Skeletal muscle satellite cell (primary cell): ENCODE data around the gene SESN3.

ENCODE experiments used
- H3K27me3 ChIP-seq: 2 replicates; pipeline ENCODE4 v1.7.0; 2013; ENCODE audit warnings: low read length; ENCODE audit not compliant: control insufficient read depth, insufficient read depth
- H3K36me3 ChIP-seq: 2 replicates; pipeline ENCODE4 v1.7.0; 2013; ENCODE audit warnings: mild to moderate bottlenecking, control low read depth, low read length; ENCODE audit not compliant: insufficient read depth
- H3K4me1 ChIP-seq: 2 replicates; pipeline ENCODE4 v1.7.0; 2013; ENCODE audit warnings: low read length; ENCODE audit not compliant: control insufficient read depth, insufficient read depth
- H3K4me2 ChIP-seq: 2 replicates; pipeline ENCODE4 v1.7.0; 2013; ENCODE audit warnings: mild to moderate bottlenecking, low read length
- H3K4me3 ChIP-seq: 2 replicates; pipeline ENCODE4 v1.7.0; 2013; ENCODE audit warnings: low read length
- H3K9ac ChIP-seq: 2 replicates; pipeline ENCODE4 v1.7.0; 2013; ENCODE audit warnings: mild to moderate bottlenecking, low read depth, low read length, moderate library complexity
- H3K9me3 ChIP-seq: replicated peaks from 2 replicates; pipeline ENCODE4 v1.7.0; 2013; ENCODE audit warnings: mild to moderate bottlenecking, control low read depth, low read length

SESN3 gene

GRCh38 chr11:95247883-95248282 is 16.9 kb upstream of the SESN3 start:
- Histone ChIP-seq H3K36me3 (no peaks in the 10 kb centered on the region), H3K9me3 (no peaks in the 10 kb centered on the region), H3K9ac (no peak overlapping the region), H3K4me1 (no peaks in the 10 kb centered on the region), H3K4me2 (no peak overlapping the region), H3K27me3 (no peaks in the 10 kb centered on the region), H3K4me3 (no peak overlapping the region)

DNA sequence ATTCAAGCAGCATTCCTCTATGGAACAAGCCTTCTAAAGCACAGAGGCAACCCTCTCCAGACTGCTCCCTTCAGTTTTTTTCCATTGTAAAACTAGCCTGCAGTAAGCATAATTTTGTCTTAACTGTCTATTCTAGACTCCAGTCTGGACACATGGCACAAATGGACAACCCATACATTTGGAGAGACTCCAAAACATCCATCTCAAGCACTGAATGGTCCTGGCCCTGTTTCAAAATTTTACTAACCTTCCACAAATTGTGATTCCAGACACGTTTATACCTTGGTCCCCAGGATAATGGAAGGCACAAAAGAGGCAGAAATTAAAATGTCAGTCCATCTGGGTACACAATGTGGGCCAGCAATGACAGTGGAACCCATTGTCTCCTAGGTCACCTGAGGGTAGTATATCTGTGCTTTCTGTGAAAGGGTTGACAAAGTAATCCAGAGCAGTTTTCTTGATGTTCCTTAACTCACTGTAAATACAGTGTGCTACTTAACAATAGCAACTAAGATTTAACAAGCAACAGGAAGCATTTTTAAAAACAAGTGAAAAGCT is 16.2 kb upstream of the SESN3 start:
- no peak overlapping the region for H3K4me2 ChIP-seq
- H3K36me3 ChIP-seq, result no peaks in the 10 kb centered on the region
- no peaks in the 10 kb centered on the region for H3K4me1 ChIP-seq

DNA sequence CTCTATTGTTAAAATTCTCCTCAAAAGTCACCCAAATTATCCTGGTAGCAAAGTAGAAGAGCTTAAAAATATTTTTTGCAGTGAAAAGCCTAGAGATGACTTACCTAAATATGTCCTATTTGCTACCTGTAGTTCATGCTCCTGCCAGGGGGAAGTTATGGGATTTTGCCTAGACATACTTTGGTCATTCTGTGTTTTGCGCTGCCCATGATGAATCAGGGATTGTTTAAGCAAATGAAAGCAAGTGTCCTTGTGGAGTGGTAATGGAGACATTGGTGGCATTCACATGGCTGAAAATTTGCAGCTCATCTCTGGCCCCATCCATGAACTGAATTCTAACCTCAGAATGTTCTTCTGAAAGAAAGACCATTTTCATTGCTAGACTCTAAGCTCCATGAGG is 14.6 kb upstream of the SESN3 start:
- H3K4me2 ChIP-seq, result no peak overlapping the region
- H3K4me3 ChIP-seq, result no peak overlapping the region
- no peaks in the 10 kb centered on the region for H3K36me3 ChIP-seq
- H3K9ac ChIP-seq, result no peak overlapping the region
- H3K27me3 ChIP-seq, result no peaks in the 10 kb centered on the region
- no peaks in the 10 kb centered on the region for H3K4me1 ChIP-seq
- no peaks in the 10 kb centered on the region for H3K9me3 ChIP-seq

More for the DNA sequence above, 16.2 kb upstream of the SESN3 start:
- Histone ChIP-seq H3K9me3 (no peaks in the 10 kb centered on the region), H3K9ac (no peak overlapping the region), H3K4me3 (no peak overlapping the region), H3K27me3 (no peaks in the 10 kb centered on the region)

- H3K27me3 ChIP-seq, result no peaks in the 10 kb centered on the region
- H3K9me3 ChIP-seq, result no peaks in the 10 kb centered on the region
- no peak overlapping the region for H3K9ac ChIP-seq
- H3K4me3 ChIP-seq, result no peak overlapping the region
- no peaks in the 10 kb centered on the region for H3K4me1 ChIP-seq
- H3K4me2 ChIP-seq, result no peak overlapping the region
- no peaks in the 10 kb centered on the region for H3K36me3 ChIP-seq
These were observed 14.0 kb upstream of the SESN3 start for GRCh38 chr11:95245038-95245437.

- no peak overlapping the region for H3K4me2 ChIP-seq
- no peaks in the 10 kb centered on the region for H3K27me3 ChIP-seq
- H3K36me3 ChIP-seq, result no peaks in the 10 kb centered on the region
- no peak overlapping the region for H3K4me3 ChIP-seq
- no peaks in the 10 kb centered on the region for H3K4me1 ChIP-seq
- no peak overlapping the region for H3K9ac ChIP-seq
- no peaks in the 10 kb centered on the region for H3K9me3 ChIP-seq
These were observed 12.7 kb upstream of the SESN3 start for GRCh38 chr11:95243673-95244072.

DNA sequence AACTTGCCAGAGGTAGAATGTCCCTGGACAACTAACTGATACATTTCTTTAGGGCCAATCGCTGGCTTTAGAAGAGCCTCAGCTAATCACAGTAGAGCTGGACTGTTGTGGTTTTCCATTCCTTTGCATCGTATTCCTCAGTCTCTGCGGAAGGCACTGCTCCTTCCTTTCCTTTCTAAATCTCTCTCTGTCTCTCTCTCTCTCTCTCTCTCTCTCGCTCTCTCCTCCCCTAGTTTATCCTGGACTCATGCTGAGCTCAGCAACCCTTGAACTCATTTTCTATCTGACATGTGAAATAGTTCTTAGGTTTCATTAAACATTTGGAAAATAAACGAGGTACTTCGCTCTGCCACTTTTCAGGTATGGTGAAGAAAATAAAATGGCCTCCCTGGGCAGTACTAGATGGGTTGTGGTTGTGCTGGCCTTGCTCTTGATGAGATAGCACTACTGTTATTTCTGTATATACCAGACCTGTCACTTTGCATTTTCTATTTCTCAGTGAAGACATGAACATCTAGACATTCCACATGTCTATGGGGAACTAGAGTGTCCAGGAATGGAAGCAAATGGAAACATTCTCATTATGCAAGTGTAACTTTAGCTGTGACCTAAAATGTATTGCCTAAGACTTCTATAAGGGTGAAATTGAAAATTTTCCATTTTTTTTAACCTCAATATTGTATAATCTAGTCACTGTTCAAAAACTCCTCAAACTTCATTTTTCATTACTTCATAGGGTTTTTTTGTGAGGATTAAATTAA is 12.0 kb upstream of the SESN3 start:
- Histone ChIP-seq H3K4me1 (no peaks in the 10 kb centered on the region), H3K9ac (no peak overlapping the region), H3K36me3 (no peaks in the 10 kb centered on the region), H3K27me3 (no peaks in the 10 kb centered on the region), H3K4me2 (no peak overlapping the region), H3K9me3 (no peaks in the 10 kb centered on the region), H3K4me3 (no peak overlapping the region)

- no peaks in the 10 kb centered on the region for H3K4me1 ChIP-seq
- H3K4me2 ChIP-seq, result no peak overlapping the region
- H3K4me3 ChIP-seq, result no peak overlapping the region
- H3K9ac ChIP-seq, result no peak overlapping the region
- H3K9me3 ChIP-seq, result no peaks in the 10 kb centered on the region
- no peaks in the 10 kb centered on the region for H3K36me3 ChIP-seq
- H3K27me3 ChIP-seq, result no peaks in the 10 kb centered on the region
These were observed 11.3 kb upstream of the SESN3 start for GRCh38 chr11:95242091-95242844.

GRCh38 chr11:95241681-95242081 is 10.7 kb upstream of the SESN3 start:
- Histone ChIP-seq H3K36me3 (no peaks in the 10 kb centered on the region), H3K4me2 (no peak overlapping the region), H3K9me3 (no peaks in the 10 kb centered on the region), H3K4me3 (no peak overlapping the region), H3K4me1 (no peaks in the 10 kb centered on the region), H3K9ac (no peak overlapping the region), H3K27me3 (no peaks in the 10 kb centered on the region)

GRCh38 chr11:95239871-95240649 is 9.1 kb upstream of the SESN3 start:
- Histone ChIP-seq H3K4me3 (no peak overlapping the region), H3K36me3 (no peaks in the 10 kb centered on the region), H3K4me2 (no peak overlapping the region), H3K4me1 (no peaks in the 10 kb centered on the region), H3K9me3 (no peaks in the 10 kb centered on the region), H3K9ac (no peak overlapping the region), H3K27me3 (no peaks in the 10 kb centered on the region)

- H3K9ac ChIP-seq, result peak overlapping the region; percentile 9
- peak overlapping the region; percentile 71 for H3K4me3 ChIP-seq
- H3K27me3 ChIP-seq, result no peaks in the 10 kb centered on the region
- peak overlapping the region; percentile 80 for H3K4me2 ChIP-seq
- no peaks in the 10 kb centered on the region for H3K9me3 ChIP-seq
- no peaks in the 10 kb centered on the region for H3K36me3 ChIP-seq
- H3K4me1 ChIP-seq, result peaks cover 20% of the 10 kb centered on the region
These were observed 1.7 kb upstream of the SESN3 start for GRCh38 chr11:95232666-95233065.

- H3K27me3 ChIP-seq, result no peaks in the 10 kb centered on the region
- peak overlapping the region; percentile 80 for H3K4me2 ChIP-seq
- peaks cover 20% of the 10 kb centered on the region for H3K4me1 ChIP-seq
- no peaks in the 10 kb centered on the region for H3K36me3 ChIP-seq
- no peaks in the 10 kb centered on the region for H3K9me3 ChIP-seq
- H3K4me3 ChIP-seq, result peak overlapping the region; percentile 71
- H3K9ac ChIP-seq, result peak overlapping the region; percentile 9
These were observed 1.0 kb upstream of the SESN3 start for GRCh38 chr11:95231881-95232605.
